Measurements from ENCODE around the gene VPS37C.

GRCh38 chr11:61133145-61133544 is 28.1 kb downstream of the VPS37C start:
- no peak for TF ChIP-seq FOSL1 (IDR thresholded peaks at IDR 0.05; ENCODE audit: low read depth)
- no peak for TF ChIP-seq POLR2A (IDR thresholded peaks at IDR 0.05; ENCODE audit: borderline replicate concordance, extremely low read depth, insufficient read depth, insufficient read length)
- no peak for TF ChIP-seq ATF3 (IDR thresholded peaks at IDR 0.05)
- no peak for TF ChIP-seq CTCF (IDR thresholded peaks at IDR 0.05 in 2 of 3, conservative IDR thresholded peaks at IDR 0.05 in 1 of 3; ENCODE audit: borderline replicate concordance in 1 of 3, insufficient read depth in 1 of 3, low read depth in 2 of 3, low read length in 2 of 3)
- no peak for TF ChIP-seq EZH2 (IDR thresholded peaks at IDR 0.05)
- TF ChIP-seq ZNF274 (IDR thresholded peaks at IDR 0.05; ENCODE audit: low read depth, low read length): no peak
- TF ChIP-seq REST (IDR thresholded peaks at IDR 0.05; ENCODE audit: low read depth): no peak

Data from HCT116 (cell line).